ENCODE measurements around the gene TSPAN10. TPM values are rescaled to one million over a fixed set of nuclear protein-coding genes. Genes with fewer than 3 reads are reported as not detected.

The TSPAN10 gene
- polyA plus RNA-seq, 10 donors = 0.49 to 1.4 (median 0.92) TPM

- no peak for DNase-seq
Measured at GRCh38 chr17:81686614-81687013, 49.6 kb downstream of the TSPAN10 start.

DNA sequence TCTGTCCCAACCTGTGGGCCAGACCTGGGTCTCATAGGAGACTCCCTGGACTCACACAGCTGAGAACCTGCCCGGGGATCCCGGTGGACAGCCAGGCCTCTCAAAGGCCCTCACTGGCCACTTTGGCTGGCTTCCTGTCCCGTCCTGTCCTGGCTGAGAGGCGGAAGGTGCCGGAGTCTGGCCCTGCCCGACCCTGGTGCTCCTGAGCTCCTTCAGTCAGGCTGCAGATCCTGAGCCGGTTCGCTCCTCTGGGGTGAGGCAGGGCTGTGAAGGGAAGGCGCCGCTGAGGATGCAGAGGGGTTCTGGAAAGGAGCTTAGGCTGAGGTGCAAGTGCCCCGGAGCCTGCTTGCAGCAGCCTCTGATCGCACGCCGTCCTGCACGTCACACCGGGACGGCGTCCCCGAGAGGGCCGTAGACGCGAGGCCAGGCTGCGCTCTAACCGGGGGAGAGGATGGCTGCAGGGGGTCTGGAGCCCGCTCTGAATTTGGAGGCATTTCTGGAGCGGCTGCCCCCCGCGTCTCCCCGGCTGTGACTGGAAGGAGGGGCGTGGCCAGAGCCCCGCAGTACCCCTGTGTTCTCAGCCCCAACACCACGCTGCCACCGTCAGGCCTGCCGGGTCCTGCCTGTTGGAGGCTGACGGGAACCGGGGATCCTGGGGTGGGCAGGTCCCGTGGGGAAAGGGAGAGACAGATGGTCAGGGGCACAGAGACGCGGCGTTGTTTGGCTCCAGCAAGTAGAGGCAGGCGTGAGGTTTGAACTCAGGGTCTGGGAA is 51.0 kb downstream of the TSPAN10 start:
- no peak for DNase-seq

DNA sequence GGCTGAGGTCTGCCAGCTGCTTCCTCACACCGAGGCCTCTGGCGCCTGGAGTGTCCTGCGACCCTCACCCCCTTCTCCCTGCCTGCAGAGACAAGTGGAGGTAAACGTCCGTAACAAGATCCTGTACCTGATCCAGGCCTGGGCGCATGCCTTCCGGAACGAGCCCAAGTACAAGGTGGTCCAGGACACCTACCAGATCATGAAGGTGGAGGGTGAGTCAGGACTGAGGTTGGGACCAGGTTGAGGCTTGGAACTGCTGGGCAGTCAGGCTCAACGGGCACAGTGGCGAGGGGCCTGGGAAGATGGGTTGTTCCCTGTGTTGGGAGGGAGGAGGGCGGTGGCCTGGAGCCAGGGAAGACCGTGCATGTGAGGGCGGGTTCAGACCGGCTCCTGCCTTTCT is 51.6 kb downstream of the TSPAN10 start:
- no peak for DNase-seq

DNA sequence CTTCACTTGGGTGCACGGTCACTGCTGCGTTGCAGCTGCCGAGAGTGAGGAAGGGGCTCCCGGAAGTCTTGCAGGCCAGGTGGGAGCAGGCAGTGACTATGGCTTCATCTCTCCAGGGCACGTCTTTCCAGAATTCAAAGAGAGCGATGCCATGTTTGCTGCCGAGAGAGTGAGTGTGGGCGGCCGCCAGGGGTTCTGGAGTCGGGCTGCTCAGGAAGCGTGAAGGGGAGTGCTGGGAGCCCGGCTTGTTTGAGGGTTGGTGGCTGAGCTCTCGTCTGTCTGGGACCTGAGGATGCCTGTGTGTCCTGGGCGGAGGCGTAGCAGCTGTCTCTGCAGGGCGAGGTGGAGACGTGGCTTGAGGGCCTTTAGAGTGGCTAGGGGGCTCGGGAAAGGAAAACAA is 53.1 kb downstream of the TSPAN10 start:
- DNase-seq = no peak

- DNase-seq = no peak
Measured at GRCh38 chr17:81690549-81690948, 53.6 kb downstream of the TSPAN10 start.

- DNase-seq = no peak
Measured at GRCh38 chr17:81691196-81691595, 54.2 kb downstream of the TSPAN10 start.

GRCh38 chr17:81691608-81692007 is 54.6 kb downstream of the TSPAN10 start:
- DNase-seq = no peak

DNA sequence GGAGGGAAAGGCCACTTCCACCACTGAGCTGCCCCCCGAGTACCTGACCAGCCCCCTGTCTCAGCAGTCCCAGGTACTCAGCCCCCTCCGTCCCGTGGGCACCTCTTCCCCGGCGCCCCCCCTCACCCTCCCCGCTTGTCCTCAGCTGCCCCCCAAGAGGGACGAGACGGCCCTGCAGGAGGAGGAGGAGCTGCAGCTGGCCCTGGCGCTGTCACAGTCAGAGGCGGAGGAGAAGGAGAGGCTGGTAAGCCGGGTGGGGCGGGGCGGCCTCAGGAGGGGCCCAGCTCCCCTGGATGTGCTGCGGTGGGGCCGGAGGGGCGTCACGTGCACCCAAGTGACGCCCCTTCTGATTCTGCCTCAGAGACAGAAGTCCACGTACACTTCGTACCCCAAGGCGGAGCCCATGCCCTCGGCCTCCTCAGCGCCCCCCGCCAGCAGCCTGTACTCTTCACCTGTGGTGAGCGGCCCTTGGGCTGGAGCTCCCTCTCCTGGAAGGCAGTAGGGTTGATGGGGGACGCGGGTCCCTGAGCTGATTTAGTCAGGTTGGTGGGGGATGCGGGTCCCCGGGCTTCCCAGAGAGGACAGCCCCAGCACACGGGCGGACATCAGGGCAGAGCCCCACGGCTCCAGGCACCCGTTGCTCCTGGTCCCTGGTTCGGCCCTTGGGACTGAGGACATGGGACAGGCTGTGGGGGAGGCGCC is 56.7 kb downstream of the TSPAN10 start:
- no peak for DNase-seq

GRCh38 chr17:81694810-81695209 is 57.8 kb downstream of the TSPAN10 start:
- no peak for DNase-seq

- DNase-seq = no peak
Measured at GRCh38 chr17:81695211-81695610, 58.2 kb downstream of the TSPAN10 start.

DNA sequence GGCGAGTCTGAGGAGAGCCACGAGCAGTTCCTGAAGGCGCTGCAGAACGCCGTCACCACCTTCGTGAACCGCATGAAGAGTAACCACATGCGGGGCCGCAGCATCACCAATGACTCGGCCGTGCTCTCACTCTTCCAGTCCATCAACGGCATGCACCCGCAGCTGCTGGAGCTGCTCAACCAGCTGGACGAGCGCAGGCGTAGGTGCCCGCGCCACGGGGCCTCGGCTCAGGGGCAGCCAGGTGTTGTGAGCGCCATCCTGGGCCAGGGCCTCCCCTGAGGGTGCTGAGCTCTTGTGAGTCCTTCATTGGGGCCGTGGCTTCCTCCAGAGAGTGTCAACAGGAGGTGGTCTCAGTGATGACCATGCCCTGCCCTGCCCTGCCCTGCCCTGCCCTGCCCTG is 58.8 kb downstream of the TSPAN10 start:
- DNase-seq = no peak

- DNase-seq = no peak
Measured at GRCh38 chr17:81696218-81696941, 59.4 kb downstream of the TSPAN10 start.

DNA sequence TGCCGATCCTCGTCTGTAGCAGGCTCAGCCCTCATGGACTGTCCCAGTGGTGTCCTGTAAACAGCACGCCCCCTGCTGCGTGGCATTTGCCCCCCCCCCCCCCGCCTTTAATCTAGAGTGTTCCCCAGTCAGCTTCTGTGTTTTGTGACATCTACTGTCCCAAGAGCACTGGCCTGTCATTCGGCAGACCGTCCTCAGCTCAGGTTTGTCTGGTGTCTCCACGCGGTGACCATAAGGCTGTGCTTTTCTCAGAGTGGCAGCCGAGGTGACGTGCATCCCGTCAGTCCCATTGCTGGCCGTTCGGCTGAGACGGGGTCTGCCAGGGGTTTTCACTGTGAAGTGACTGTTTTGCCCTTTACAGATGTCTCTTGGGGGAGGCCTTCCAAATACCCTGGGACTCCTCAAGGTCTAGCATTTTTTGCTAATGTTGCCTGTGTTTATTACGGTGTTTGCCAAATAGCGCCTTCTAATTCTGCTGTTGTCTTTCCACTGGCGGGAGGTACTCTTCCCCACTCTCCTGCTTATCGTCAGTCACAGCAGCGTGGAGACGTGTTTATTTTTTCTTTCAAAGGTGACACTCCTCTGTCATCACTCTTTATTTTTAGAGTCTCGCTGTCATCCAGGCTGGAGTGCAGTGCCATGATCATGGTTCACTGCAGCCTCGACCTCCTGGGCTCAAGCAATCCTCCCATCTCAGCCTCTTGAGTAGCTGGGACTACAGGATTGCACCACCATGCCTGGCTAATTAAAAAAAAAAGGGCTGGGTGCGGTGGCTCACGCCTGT is 60.5 kb downstream of the TSPAN10 start:
- no peak for DNase-seq

Other genes starting within 250 kb of the TSPAN10 start
- 10 to 100 TPM in 7 of 10 donors, 1 to 10 TPM in 3; 6.9 to 15.7 (median 12.1) TPM for gene BAHCC1, start 241.7 kb upstream of the TSPAN10 start, polyA plus RNA-seq (ENCODE audit: insufficient read length in 10 of 10)
- gene ACTG1, start 124.4 kb upstream of the TSPAN10 start, polyA plus RNA-seq (ENCODE audit: insufficient read length in 10 of 10) = 1,000 to 10,000 TPM; 1,024 to 1,916 (median 1,349) TPM
- 1 to 10 TPM; 1.6 to 3.8 (median 2.3) TPM for gene FSCN2, start 108.8 kb upstream of the TSPAN10 start, polyA plus RNA-seq (ENCODE audit: insufficient read length in 10 of 10)
- gene FAAP100, start 84.8 kb upstream of the TSPAN10 start, polyA plus RNA-seq (ENCODE audit: insufficient read length in 10 of 10) = 10 to 100 TPM; 12.9 to 23.7 (median 18.7) TPM
- 10 to 100 TPM; 43.8 to 57.8 (median 50.6) TPM for gene NPLOC4, start 84 bp upstream of the TSPAN10 start, polyA plus RNA-seq (ENCODE audit: insufficient read length in 10 of 10)
- 1 to 10 TPM; 2.5 to 5.0 (median 3.4) TPM for gene PDE6G, start 19.3 kb downstream of the TSPAN10 start, polyA plus RNA-seq (ENCODE audit: insufficient read length in 10 of 10)
- 10 to 100 TPM in 4 of 10 donors, 1 to 10 TPM in 6; 6.0 to 15.8 (median 8.8) TPM for gene OXLD1, start 29.4 kb downstream of the TSPAN10 start, polyA plus RNA-seq (ENCODE audit: insufficient read length in 10 of 10)
- gene CCDC137, start 29.5 kb downstream of the TSPAN10 start, polyA plus RNA-seq (ENCODE audit: insufficient read length in 10 of 10) = 10 to 100 TPM in 9 of 10 donors, 1 to 10 TPM in 1; 8.8 to 16.1 (median 12.5) TPM
- 10 to 100 TPM; 23.4 to 34.1 (median 27.2) TPM for gene ARL16, start 46.6 kb downstream of the TSPAN10 start, polyA plus RNA-seq (ENCODE audit: insufficient read length in 10 of 10)
- gene HGS, start 46.8 kb downstream of the TSPAN10 start, polyA plus RNA-seq (ENCODE audit: insufficient read length in 10 of 10) = 10 to 100 TPM; 41.5 to 61.6 (median 46.8) TPM
- gene MRPL12, start 66.2 kb downstream of the TSPAN10 start, polyA plus RNA-seq (ENCODE audit: insufficient read length in 10 of 10) = 10 to 100 TPM; 44.5 to 62.6 (median 51.9) TPM
- gene SLC25A10, start 75.1 kb downstream of the TSPAN10 start, polyA plus RNA-seq (ENCODE audit: insufficient read length in 10 of 10) = 1 to 10 TPM; 1.7 to 4.9 (median 3.7) TPM
- gene GCGR, start 167.0 kb downstream of the TSPAN10 start, polyA plus RNA-seq (ENCODE audit: insufficient read length in 10 of 10) = under 1 TPM in 1 of 10 donors, not detected in 9; 0.10 TPM
- 100 to 1,000 TPM in 5 of 10 donors, 10 to 100 TPM in 5; 67.2 to 139 (median 102) TPM for gene MCRIP1, start 196.1 kb downstream of the TSPAN10 start, polyA plus RNA-seq (ENCODE audit: insufficient read length in 10 of 10)
- gene PPP1R27, start 197.9 kb downstream of the TSPAN10 start, polyA plus RNA-seq (ENCODE audit: insufficient read length in 10 of 10) = 10 to 100 TPM; 13.2 to 84.6 (median 36.4) TPM
- 100 to 1,000 TPM; 359 to 534 (median 424) TPM for gene P4HB, start 223.3 kb downstream of the TSPAN10 start, polyA plus RNA-seq (ENCODE audit: insufficient read length in 10 of 10)
- gene ARHGDIA, start 234.1 kb downstream of the TSPAN10 start, polyA plus RNA-seq (ENCODE audit: insufficient read length in 10 of 10) = 100 to 1,000 TPM; 128 to 225 (median 163) TPM

All from muscle of back (tissue), 11 donors.